K562 (cell line): ENCODE data around the gene PHF20. TPM values are rescaled to one million over a fixed set of nuclear protein-coding genes. Genes with fewer than 3 reads are reported as not detected.
"Not testable (repeated sequence)": the region's sequence is repeated elsewhere in the genome, so short reads cannot be mapped to it uniquely, and the experiment has no call there.

Experiments
- ATAC-seq: fragments of 200-7000 bp; cut with Tn5 transposase; 3 replicates; pipeline ENCODE4 v1.9.1; 2020; ENCODE audit warnings: moderate library complexity
- BruUV-seq: library from RNA; stranded (reverse); fragments of 400-500 nt; replicated peaks from 2 replicates; lab custom pipeline; 2021; lab: Mats Ljungman, UMichigan
- CTCF ChIA-PET: fragments of 300-600 bp; formaldehyde crosslinking; extraction: SDS; loops from one replicate; lab custom pipeline; 2021; ENCODE audit warnings: low intra/inter-chr PET ratio; lab: Yijun Ruan, JAX
- POLR2A ChIA-PET: fragments of 300-600, 350-650 bp; sonication (Branson Sonifier 250); formaldehyde crosslinking; extraction: SDS; loops from one replicate; lab custom pipeline; 2021; ENCODE audit warnings: antibody characterized with exemption, inconsistent platforms; lab: Yijun Ruan, JAX
- DNase-seq, 4 experiments: peaks; one replicate each; pipeline versions ENCODE4 v3.0.0 to v3.0.0-alpha.2; 2011 to 2018; ENCODE audit warnings: low spot score in 3 of 4, mixed read lengths in 3 of 4; ENCODE audit errors: extremely low read depth in 1 of 4
- FAIRE-seq: peaks from 2 replicates; lab custom pipeline; 2011; peaks lifted over from hg19 to GRCh38; lab: Jason Lieb, UNC
- H2AFZ ChIP-seq: 2 replicates; pipeline ENCODE4 v1.6.0; 2011; ENCODE audit warnings: low read depth, low read length, control low read depth, inconsistent platforms
- H3K27ac ChIP-seq: fragments of 200-600 bp; 3 replicates; pipeline ENCODE4 v1.8.0; 2011; ENCODE audit warnings: low read depth, mild to moderate bottlenecking, control low read depth, inconsistent platforms, low read length, moderate library complexity, mixed read lengths; ENCODE audit errors: extremely low read depth
- H3K27me3 ChIP-seq, 2 experiments: fragments of 300-600 bp in 1 of 2; 2 replicates in 1 of 2; 3 replicates in 1 of 2; pipeline versions ENCODE4 v1.6.0 to v1.8.0; 2011; ENCODE audit warnings: inconsistent platforms in 2 of 2, low read length in 2 of 2, mild to moderate bottlenecking in 1 of 2, mixed read lengths in 1 of 2, moderate library complexity in 1 of 2; ENCODE audit not compliant: control insufficient read depth in 2 of 2, insufficient read depth in 2 of 2
- H3K36me3 ChIP-seq: fragments of 300-600 bp; 3 replicates; pipeline ENCODE4 v1.8.0; 2011; ENCODE audit warnings: mild to moderate bottlenecking, low read length, inconsistent platforms; ENCODE audit not compliant: control insufficient read depth, insufficient read depth
- H3K4me1 ChIP-seq, 2 experiments: fragments of 200-600 bp in 1 of 2; replicated peaks in 1 of 2; 2 replicates in 1 of 2; 3 replicates in 1 of 2; pipeline versions ENCODE4 v1.5.1 to v1.8.0; 2011; ENCODE audit warnings: inconsistent platforms in 2 of 2, low read length in 2 of 2, mild to moderate bottlenecking in 1 of 2, mixed read lengths in 1 of 2, moderate library complexity in 1 of 2; ENCODE audit not compliant: control insufficient read depth in 2 of 2, insufficient read depth in 2 of 2
- H3K4me2 ChIP-seq: 2 replicates; pipeline ENCODE4 v1.6.1; 2011; ENCODE audit warnings: low read length, control low read depth, inconsistent platforms, mixed read lengths; ENCODE audit not compliant: insufficient read depth
- H3K4me3 ChIP-seq: fragments of 200-600 bp; sonication (generic), shearing (Covaris generic); 2 replicates; pipeline ENCODE4 v1.5.1; 2016; ENCODE audit warnings: control low read depth, inconsistent platforms
- H3K79me2 ChIP-seq: fragments of 200-600 bp; 3 replicates; pipeline ENCODE4 v1.8.0; 2011; ENCODE audit warnings: low read length, inconsistent platforms; ENCODE audit not compliant: control insufficient read depth, insufficient read depth
- H3K9ac ChIP-seq, 2 experiments: 2 replicates each; pipeline versions ENCODE4 v1.6.0 to v1.6.1; 2011; ENCODE audit warnings: low read depth in 2 of 2, low read length in 2 of 2, control low read depth in 1 of 2, inconsistent platforms in 1 of 2, mild to moderate bottlenecking in 1 of 2, mixed read lengths in 1 of 2; ENCODE audit not compliant: insufficient read depth in 1 of 2
- H3K9me1 ChIP-seq: one replicate; pipeline ENCODE4 v1.6.0; 2011; ENCODE audit warnings: inconsistent platforms, mild to moderate bottlenecking, low read length, moderate library complexity; ENCODE audit not compliant: control insufficient read depth, insufficient read depth
- H3K9me3 ChIP-seq: replicated peaks from 2 replicates; pipeline ENCODE4 v1.5.1; 2011; ENCODE audit warnings: low read depth, low read length, inconsistent platforms; ENCODE audit not compliant: control insufficient read depth, insufficient read depth
- H4K20me1 ChIP-seq: replicated peaks from 2 replicates; pipeline ENCODE4 v1.6.1; 2011; ENCODE audit warnings: low read length, inconsistent platforms, mixed read lengths; ENCODE audit not compliant: control insufficient read depth, insufficient read depth
- MYC ChIP-seq, 2 experiments: fragments of 250-450 bp in 1 of 2; sonication (Bioruptor Pico) in 1 of 2; IDR thresholded peaks; 2 replicates each; pipeline versions ENCODE4 v1.5.1 to v1.6.1; 2012 to 2021; ENCODE audit warnings: low read depth in 2 of 2, borderline replicate concordance in 1 of 2, improper control_type of control experiment in 1 of 2, low read length in 1 of 2, mild to moderate bottlenecking in 1 of 2, moderate library complexity in 1 of 2
- ZNF316 ChIP-seq: fragments of 450-650 bp; IDR thresholded peaks from 2 replicates; pipeline ENCODE4 v1.6.1; 2016
- WGBS: fragments of 100-300 bp; shearing (Covaris generic); methylation state at CpG from one replicate; pipeline ENCODE4 v1.1.6; 2016; ENCODE audit warnings: low coverage, mixed read lengths; ENCODE audit not compliant: insufficient coverage; ENCODE audit errors: missing lambda C conversion rate; 5-methylcytosine and 5-hydroxymethylcytosine counted together
- in situ Hi-C: fragments of 300-500 bp; cut with MboI; formaldehyde crosslinking; loops from 4 replicates; pipeline ENCODE4 v1.15.0; 2018; ENCODE audit warnings: inconsistent platforms, mixed read lengths
- intact Hi-C: fragments of 100-400 bp; cut with micrococcal nuclease; formaldehyde crosslinking; loops from 2 replicates; pipeline ENCODE4 v1.14.2; 2022
- polyA plus RNA-seq, 8 experiments: library from polyadenylated mRNA; depleted of rRNA in 4 of 8; stranded (reverse) in 5 of 8; unstranded in 3 of 8; fragments of >200 nt; fragmentation: Nextera tagmentation in 2 of 8; fragmentation: Illumina TruSeq in 1 of 8; extraction: Ambion mirVana in 2 of 8; extraction: Trizol in 1 of 8; gene quantifications; 2 replicates each; pipeline versions ENCODE4 v1.2.1 to v1.2.3, GENCODE V29; 2011 to 2014; ENCODE audit warnings: inconsistent platforms in 1 of 8, missing spikeins in 1 of 8
- total RNA-seq, 7 experiments: library from RNA; depleted of rRNA in 6 of 7; stranded (reverse); fragments of >200 nt in 6 of 7; fragmentation: Illumina TruSeq in 2 of 7; extraction: Trizol in 2 of 7; gene quantifications; 2 replicates each; pipeline versions ENCODE4 v1.2.1 to v1.2.3, GENCODE V29; 2011 to 2021; ENCODE audit warnings: low replicate concordance in 1 of 7
- TF ChIP-seq, protein P1 (sequence below), 2 experiments: IDR thresholded peaks; 2 replicates each; pipeline ENCODE4 v1.6.1; 2011; ENCODE audit warnings: borderline replicate concordance in 1 of 2, control low read depth in 1 of 2, low read depth in 1 of 2, low read length in 1 of 2, mild to moderate bottlenecking in 1 of 2, mixed read lengths in 1 of 2, moderate library complexity in 1 of 2; ENCODE audit not compliant: insufficient read depth in 1 of 2, insufficient read length in 1 of 2, poor library complexity in 1 of 2, severe bottlenecking in 1 of 2; ENCODE audit errors: extremely low read depth in 1 of 2

The PHF20 gene
- total and polyA plus RNA-seq, 9 of the 15 experiments (the other 6 are each of a cell fraction or from before 2014, with no cell fraction given) = 49.9 to 196 (median 70.7) TPM

GRCh38 chr20:35893942-35894341, 122.1 kb downstream of the PHF20 start (continued):
- TF ChIP-seq ZNF316 = no peak
- TF ChIP-seq MYC (IDR thresholded peaks at IDR 0.05; ENCODE audit: low read depth, low read length) = no peak
- no peak for TF ChIP-seq MYC (CRISPR knock-in tag; IDR thresholded peaks at IDR 0.05; ENCODE audit: borderline replicate concordance, low read depth)
- TF ChIP-seq, protein P1, sequence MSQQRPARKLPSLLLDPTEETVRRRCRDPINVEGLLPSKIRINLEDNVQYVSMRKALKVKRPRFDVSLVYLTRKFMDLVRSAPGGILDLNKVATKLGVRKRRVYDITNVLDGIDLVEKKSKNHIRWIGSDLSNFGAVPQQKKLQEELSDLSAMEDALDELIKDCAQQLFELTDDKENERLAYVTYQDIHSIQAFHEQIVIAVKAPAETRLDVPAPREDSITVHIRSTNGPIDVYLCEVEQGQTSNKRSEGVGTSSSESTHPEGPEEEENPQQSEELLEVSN (IDR thresholded peaks at IDR 0.05; ENCODE audit: borderline replicate concordance in 1 of 2, extremely low read depth in 1 of 2, insufficient read depth in 1 of 2, insufficient read length in 1 of 2, low read depth in 1 of 2, low read length in 1 of 2, poor library complexity in 1 of 2, severe bottlenecking in 1 of 2) = no peak
- TF ChIP-seq, all 486 proteins: peak for 0

GRCh38 chr20:35895516-35895915, 123.7 kb downstream of the PHF20 start:
- in situ Hi-C loops, H3K4me2 ChIP-seq, H3K9me1 ChIP-seq, H3K79me2 ChIP-seq, POLR2A ChIA-PET, H3K4me3 ChIP-seq, H3K27ac ChIP-seq, FAIRE-seq, BruUV-seq, H3K27me3 ChIP-seq, intact Hi-C loops, CTCF ChIA-PET, H4K20me1 ChIP-seq, H3K9ac ChIP-seq, H2AFZ ChIP-seq, H3K4me1 ChIP-seq, H3K9me3 ChIP-seq, DNase-seq, ATAC-seq: not testable (repeated sequence)
- peaks cover 13% of the 10 kb centered on the region for H3K36me3 ChIP-seq
- 77% methylated on average over 5 of the region's 7 CpGs for WGBS
